HepG2 (cell line): ENCODE data around the gene CRYGS.

ENCODE experiments used
- AKAP8 ChIP-seq: sonication (generic); formaldehyde crosslinking; IDR thresholded peaks from 2 replicates; pipeline ENCODE4 v1.5.1; 2020; ENCODE audit warnings: mild to moderate bottlenecking, missing genetic modification reagents
- BHLHE40 ChIP-seq: IDR thresholded peaks from 2 replicates; pipeline ENCODE4 v1.6.1; 2011; ENCODE audit warnings: low read length, improper control_type of control experiment
- FOXA1 ChIP-seq, 2 experiments: fragments of 450-650 bp in 1 of 2; sonication (generic) in 1 of 2; formaldehyde crosslinking in 1 of 2; IDR thresholded peaks; 2 replicates each; pipeline versions ENCODE4 v1.4.0 to v1.6.1; 2016 to 2020; ENCODE audit warnings: missing genetic modification reagents in 1 of 2
- MZF1 ChIP-seq: sonication (generic); formaldehyde crosslinking; IDR thresholded peaks from 2 replicates; pipeline ENCODE4 v1.8.1; 2023; ENCODE audit warnings: mild to moderate bottlenecking, missing genetic modification reagents, borderline replicate concordance
- POLR2A ChIP-seq, 2 experiments: IDR thresholded peaks; 2 replicates each; pipeline ENCODE4 v1.6.1; 2011; ENCODE audit warnings: low read depth in 2 of 2, low read length in 2 of 2, mild to moderate bottlenecking in 1 of 2, moderate library complexity in 1 of 2; ENCODE audit not compliant: insufficient read depth in 1 of 2
- ZFX ChIP-seq: sonication (generic); formaldehyde crosslinking; IDR thresholded peaks from 2 replicates; pipeline ENCODE4 v1.4.0; 2020; ENCODE audit warnings: mild to moderate bottlenecking, low read depth, missing genetic modification reagents, moderate library complexity
- ZNF660 ChIP-seq: sonication (generic); formaldehyde crosslinking; IDR thresholded peaks from 2 replicates; pipeline ENCODE4 v1.5.1; 2020; ENCODE audit warnings: mild to moderate bottlenecking, low read depth, missing genetic modification reagents, borderline replicate concordance
- TF ChIP-seq, protein P1 (sequence below): sonication (generic); formaldehyde crosslinking; IDR thresholded peaks from 2 replicates; pipeline ENCODE4 v1.9.0; 2021; ENCODE audit warnings: mild to moderate bottlenecking, missing genetic modification reagents
- TF ChIP-seq, protein P2 (sequence below): sonication (generic); formaldehyde crosslinking; IDR thresholded peaks from 2 replicates; pipeline ENCODE4 v1.5.0; 2020; ENCODE audit warnings: mild to moderate bottlenecking, missing genetic modification reagents, moderate library complexity

DNA sequence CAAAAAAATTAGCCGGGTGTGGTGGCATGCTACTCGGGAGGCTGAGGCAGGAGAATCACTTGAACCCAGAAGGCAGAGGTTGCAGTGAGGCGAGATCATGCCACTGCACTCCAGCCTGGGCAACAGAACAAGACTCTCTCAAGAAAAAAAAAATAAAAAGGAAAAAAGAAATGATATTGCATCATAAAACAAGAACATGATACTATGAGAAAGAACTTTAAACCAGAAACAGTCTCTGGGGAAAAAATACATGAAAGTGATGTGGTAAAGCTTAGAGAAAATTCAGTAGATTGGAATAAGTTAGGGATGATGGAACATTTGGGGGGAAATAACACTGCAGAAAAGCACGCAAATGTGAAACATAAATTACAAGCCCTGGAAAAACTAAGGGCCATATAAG lies 54.7 kb downstream of the CRYGS start:
- TF ChIP-seq MZF1 (CRISPR knock-in tag) (no peak), ZNF660 (CRISPR knock-in tag) (no peak), BHLHE40 (no peak), POLR2A (IDR thresholded peaks at IDR 0.05; ENCODE audit: insufficient read depth in 1 of 2, low read depth in 2 of 2, low read length in 2 of 2) (no peak), FOXA1 (IDR thresholded peaks at IDR 0.05) (no peak), FOXA1 (CRISPR knock-in tag; IDR thresholded peaks at IDR 0.05) (no peak), ZFX (CRISPR knock-in tag) (no peak), AKAP8 (CRISPR knock-in tag) (no peak)
- TF ChIP-seq, protein P1, sequence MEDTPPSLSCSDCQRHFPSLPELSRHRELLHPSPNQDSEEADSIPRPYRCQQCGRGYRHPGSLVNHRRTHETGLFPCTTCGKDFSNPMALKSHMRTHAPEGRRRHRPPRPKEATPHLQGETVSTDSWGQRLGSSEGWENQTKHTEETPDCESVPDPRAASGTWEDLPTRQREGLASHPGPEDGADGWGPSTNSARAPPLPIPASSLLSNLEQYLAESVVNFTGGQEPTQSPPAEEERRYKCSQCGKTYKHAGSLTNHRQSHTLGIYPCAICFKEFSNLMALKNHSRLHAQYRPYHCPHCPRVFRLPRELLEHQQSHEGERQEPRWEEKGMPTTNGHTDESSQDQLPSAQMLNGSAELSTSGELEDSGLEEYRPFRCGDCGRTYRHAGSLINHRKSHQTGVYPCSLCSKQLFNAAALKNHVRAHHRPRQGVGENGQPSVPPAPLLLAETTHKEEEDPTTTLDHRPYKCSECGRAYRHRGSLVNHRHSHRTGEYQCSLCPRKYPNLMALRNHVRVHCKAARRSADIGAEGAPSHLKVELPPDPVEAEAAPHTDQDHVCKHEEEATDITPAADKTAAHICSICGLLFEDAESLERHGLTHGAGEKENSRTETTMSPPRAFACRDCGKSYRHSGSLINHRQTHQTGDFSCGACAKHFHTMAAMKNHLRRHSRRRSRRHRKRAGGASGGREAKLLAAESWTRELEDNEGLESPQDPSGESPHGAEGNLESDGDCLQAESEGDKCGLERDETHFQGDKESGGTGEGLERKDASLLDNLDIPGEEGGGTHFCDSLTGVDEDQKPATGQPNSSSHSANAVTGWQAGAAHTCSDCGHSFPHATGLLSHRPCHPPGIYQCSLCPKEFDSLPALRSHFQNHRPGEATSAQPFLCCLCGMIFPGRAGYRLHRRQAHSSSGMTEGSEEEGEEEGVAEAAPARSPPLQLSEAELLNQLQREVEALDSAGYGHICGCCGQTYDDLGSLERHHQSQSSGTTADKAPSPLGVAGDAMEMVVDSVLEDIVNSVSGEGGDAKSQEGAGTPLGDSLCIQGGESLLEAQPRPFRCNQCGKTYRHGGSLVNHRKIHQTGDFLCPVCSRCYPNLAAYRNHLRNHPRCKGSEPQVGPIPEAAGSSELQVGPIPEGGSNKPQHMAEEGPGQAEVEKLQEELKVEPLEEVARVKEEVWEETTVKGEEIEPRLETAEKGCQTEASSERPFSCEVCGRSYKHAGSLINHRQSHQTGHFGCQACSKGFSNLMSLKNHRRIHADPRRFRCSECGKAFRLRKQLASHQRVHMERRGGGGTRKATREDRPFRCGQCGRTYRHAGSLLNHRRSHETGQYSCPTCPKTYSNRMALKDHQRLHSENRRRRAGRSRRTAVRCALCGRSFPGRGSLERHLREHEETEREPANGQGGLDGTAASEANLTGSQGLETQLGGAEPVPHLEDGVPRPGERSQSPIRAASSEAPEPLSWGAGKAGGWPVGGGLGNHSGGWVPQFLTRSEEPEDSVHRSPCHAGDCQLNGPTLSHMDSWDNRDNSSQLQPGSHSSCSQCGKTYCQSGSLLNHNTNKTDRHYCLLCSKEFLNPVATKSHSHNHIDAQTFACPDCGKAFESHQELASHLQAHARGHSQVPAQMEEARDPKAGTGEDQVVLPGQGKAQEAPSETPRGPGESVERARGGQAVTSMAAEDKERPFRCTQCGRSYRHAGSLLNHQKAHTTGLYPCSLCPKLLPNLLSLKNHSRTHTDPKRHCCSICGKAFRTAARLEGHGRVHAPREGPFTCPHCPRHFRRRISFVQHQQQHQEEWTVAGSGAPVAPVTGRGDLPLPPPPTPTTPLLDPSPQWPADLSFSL = no peak
- TF ChIP-seq, protein P2, sequence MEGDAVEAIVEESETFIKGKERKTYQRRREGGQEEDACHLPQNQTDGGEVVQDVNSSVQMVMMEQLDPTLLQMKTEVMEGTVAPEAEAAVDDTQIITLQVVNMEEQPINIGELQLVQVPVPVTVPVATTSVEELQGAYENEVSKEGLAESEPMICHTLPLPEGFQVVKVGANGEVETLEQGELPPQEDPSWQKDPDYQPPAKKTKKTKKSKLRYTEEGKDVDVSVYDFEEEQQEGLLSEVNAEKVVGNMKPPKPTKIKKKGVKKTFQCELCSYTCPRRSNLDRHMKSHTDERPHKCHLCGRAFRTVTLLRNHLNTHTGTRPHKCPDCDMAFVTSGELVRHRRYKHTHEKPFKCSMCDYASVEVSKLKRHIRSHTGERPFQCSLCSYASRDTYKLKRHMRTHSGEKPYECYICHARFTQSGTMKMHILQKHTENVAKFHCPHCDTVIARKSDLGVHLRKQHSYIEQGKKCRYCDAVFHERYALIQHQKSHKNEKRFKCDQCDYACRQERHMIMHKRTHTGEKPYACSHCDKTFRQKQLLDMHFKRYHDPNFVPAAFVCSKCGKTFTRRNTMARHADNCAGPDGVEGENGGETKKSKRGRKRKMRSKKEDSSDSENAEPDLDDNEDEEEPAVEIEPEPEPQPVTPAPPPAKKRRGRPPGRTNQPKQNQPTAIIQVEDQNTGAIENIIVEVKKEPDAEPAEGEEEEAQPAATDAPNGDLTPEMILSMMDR = no peak
